T-helper 2 cell (primary cell): ENCODE measurements around the gene IKZF3.
"Not testable (repeated sequence)": the region's sequence is repeated elsewhere in the genome, so short reads cannot be mapped to it uniquely, and the experiment has no call there.

Experiments
- DNase-seq, 5 experiments: peaks; one replicate each; pipeline versions ENCODE4 v3.0.0 to v3.0.0-alpha.2; 2012 to 2022

Gene IKZF3

GRCh38 chr17:39738983-39739884 is 124.9 kb downstream of the IKZF3 start:
- no peak for DNase-seq

DNA sequence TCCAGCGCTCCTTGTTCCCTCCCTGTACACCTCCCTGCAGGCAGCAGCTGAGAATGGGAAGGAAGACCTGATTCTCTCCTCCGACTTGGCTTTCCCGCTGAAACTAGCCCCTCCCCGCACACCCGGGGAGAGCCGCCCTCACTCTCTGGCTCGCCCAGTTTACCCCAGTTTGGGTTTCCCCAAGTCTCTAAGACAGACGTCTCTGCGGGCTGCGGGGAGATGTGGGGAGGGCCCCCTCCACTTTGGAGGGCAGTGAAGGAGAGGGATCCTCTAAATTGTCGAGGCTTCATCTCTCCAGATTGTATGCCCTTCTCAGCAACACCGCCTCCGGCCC is 125.6 kb downstream of the IKZF3 start:
- DNase-seq: peak in 3 of 5 experiments; percentile 36 to 41 (median 38)

- no peak for DNase-seq
Measured at GRCh38 chr17:39737760-39738567, 126.1 kb downstream of the IKZF3 start, which contains the start of gene GRB7. Gene GRB7 (plus strand): TSS chr17:39737938. CDS start chr17:39742302, 4,364 bp downstream.

DNA sequence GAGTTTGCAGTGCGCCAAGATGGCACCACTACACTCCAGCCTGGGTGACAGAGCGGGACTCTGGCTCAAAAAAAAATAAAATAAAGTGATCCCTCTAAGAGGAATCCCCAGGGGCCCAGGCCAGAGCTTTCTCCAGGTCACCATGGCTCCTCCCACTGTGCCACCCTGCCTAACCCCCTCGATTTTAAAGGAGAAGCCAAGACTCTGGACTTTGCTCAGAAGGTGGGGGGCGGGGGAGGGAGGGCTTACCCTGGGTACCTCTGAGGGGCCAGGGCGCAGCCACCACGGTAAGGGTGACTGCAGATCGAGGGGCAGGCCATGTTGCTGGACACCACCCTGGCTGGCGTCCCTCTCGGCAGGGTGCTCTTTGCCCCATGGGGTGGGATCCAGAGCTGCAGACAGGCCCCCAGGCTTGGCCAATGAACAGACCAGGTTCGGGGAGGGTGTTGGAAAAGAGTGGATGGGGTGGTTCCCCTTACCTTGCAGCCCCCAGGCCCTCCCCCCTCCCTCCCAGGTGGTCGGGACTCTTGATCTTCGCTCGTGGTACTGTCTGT is 126.8 kb downstream of the IKZF3 start:
- no peak for DNase-seq

- no peak for DNase-seq
Measured at GRCh38 chr17:39736319-39737165, 127.6 kb downstream of the IKZF3 start.

- DNase-seq: no peak
Measured at GRCh38 chr17:39735882-39736281, 128.2 kb downstream of the IKZF3 start.

DNA sequence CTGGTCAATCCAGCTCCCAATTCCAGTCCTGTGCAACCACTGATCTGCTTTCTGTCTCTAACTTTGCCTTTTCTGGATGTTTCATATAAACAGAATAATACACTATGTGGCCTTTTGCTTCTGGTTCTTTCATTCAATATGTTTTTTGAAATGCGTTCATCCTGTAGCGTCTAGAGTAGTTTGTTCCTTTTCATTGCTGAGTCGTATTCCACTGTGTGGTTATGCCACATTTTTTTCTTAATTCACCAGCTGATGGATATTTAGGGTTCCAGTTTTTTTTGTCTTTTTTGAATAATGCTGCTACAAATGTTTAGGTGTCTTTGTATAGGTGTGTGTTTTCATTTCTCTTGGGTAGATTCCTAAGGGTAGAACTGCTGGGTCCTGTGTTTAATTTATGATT is 131.5 kb downstream of the IKZF3 start:
- no peak for DNase-seq

DNA sequence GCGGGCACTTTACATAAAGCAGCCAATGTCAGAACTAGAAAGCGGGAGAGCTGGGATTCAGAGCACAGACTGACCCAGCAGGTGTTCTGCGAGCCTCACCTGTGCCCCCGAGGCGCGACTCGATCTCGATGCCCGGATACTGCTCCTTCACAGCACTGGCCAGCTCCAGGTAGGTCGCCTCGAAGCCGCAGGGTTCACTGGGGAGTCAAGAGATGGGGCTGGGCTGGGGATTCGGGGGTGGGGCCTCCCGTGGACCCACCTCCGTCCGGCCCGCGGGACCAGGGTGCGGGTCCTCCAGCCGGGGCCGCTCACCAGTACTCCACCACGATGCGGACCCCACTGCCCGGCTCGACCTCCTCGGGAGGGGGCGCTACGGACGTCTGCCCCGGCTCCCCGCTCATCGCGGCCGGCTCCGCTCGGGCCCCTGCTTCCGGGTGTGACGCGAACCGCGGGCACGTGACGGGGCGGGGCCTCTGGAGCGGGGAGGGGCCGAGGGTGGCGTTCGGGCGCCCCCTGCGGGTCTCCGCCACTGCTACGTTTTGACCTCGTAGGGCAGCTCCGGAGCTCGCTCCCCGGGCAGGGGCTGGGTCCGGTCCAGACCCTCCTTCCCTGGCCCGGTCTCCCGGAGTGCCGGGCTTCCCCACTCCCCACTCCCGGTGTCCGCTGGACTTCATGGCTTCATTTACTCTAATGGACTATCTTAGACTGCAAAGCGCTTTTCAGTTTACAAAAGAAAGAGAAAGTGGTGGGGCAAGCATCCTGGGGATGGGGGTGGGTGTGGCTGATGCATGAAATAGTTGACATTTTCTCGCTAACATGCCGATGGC is 133.8 kb downstream of the IKZF3 start, which contains the start of gene MIEN1:
Gene MIEN1, minus strand, starts transcription at position 438 of the 827 bp plus-strand sequence. Its CDS starts 37 bp downstream, at position 401.
- peak; percentile 86 to 94 (median 90) for DNase-seq

- DNase-seq: no peak
Measured at GRCh38 chr17:39729280-39729851, 134.7 kb downstream of the IKZF3 start.

- no peak for DNase-seq
Measured at GRCh38 chr17:39727556-39727955, 136.6 kb downstream of the IKZF3 start.

- DNase-seq: no peak
Measured at GRCh38 chr17:39726617-39727016, 137.5 kb downstream of the IKZF3 start.

- not testable (repeated sequence) for DNase-seq
Measured at GRCh38 chr17:39725923-39726322, 138.2 kb downstream of the IKZF3 start.

DNA sequence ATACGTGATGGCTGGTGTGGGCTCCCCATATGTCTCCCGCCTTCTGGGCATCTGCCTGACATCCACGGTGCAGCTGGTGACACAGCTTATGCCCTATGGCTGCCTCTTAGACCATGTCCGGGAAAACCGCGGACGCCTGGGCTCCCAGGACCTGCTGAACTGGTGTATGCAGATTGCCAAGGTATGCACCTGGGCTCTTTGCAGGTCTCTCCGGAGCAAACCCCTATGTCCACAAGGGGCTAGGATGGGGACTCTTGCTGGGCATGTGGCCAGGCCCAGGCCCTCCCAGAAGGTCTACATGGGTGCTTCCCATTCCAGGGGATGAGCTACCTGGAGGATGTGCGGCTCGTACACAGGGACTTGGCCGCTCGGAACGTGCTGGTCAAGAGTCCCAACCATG is 139.4 kb downstream of the IKZF3 start:
- no peak for DNase-seq

DNA sequence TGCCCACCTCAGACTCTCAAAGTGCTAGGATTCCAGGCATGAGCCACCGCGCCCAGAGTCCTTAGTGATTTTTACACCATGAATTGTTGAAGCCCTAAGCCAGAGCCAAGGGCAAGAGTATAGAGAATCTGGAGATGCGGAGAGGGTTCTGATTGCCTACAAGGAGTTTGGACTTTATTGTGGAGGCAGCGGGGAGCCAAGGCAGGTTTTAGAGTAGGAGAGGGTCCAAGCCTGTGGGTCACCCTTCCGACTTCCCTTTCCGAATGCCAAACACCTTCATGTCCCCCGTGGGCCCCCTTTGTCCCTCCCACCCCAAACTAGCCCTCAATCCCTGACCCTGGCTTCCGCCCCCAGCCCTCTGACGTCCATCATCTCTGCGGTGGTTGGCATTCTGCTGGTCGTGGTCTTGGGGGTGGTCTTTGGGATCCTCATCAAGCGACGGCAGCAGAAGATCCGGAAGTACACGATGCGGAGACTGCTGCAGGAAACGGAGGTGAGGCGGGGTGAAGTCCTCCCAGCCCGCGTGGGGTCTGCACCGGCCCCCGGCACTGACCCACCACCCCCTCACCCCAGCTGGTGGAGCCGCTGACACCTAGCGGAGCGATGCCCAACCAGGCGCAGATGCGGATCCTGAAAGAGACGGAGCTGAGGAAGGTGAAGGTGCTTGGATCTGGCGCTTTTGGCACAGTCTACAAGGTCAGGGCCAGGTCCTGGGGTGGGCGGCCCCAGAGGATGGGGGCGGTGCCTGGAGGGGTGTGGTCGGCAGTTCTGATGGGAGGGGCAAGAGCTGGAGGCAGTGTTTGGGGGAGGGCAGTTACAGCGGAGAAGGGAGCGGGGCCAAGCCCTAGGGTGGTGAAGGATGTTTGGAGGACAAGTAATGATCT is 140.9 kb downstream of the IKZF3 start:
- DNase-seq: no peak

DNA sequence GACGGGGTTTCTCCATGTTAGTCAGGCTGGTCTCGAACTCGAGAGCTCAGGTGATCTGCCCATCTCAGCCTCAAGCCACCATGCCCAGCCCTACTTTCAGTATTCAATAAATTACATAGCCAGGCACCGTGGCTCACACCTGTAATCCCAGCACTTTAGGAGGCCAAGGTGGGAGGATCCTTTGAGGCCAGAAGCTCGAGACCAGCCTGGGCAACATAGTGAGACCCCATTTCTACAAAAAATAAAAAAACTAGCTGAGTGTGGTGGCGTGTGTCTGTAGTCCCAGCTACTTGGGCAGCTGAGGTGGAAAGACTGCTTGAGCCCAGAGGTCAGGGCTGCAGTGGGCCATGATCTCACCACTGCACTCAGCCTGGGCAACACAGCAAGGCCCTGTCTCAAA is 142.0 kb downstream of the IKZF3 start:
- no peak for DNase-seq

DNA sequence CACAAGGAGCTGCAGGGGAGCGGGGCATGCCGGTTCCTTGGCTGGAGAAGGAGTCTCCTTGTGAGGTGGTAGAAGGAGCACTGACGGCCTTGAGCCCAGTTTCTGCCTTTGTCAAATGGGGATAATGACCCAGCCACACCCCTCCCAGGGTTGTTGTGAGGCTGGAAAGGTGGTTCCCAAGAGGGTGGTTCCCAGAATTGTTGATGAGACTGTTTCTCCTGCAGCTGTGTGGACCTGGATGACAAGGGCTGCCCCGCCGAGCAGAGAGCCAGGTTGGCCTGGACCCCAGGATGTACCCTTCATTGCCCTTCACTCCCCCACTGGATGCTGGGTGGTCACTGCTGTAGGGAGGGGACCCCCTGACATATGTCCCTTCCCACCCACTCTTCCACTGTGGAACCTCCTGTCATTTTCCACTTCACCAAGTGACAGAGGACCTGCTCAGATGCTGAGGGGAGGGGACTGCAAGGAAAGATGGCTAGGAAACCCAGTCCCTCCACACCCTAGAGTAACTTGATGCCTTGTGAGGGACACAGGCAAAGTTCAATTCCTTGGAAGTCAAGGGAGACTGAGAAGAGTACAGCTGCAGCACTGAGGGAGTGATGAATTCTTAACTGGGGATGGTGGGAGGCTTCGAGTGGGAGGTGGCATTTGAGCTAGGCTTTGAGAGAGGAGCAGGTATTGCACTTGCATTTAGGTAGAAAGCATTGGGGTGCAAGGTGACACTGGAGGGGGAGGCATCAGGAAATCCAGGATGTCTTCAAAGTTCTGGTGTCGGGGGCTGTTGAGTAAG is 144.4 kb downstream of the IKZF3 start:
- DNase-seq: no peak

GRCh38 chr17:39717660-39718059 is 146.5 kb downstream of the IKZF3 start:
- DNase-seq: no peak

GRCh38 chr17:39716879-39717536 is 147.1 kb downstream of the IKZF3 start:
- no peak for DNase-seq
